HG02938 (cell line): ENCODE measurements around the gene EIF4A2.
A peak's percentile ranks its signal among the peaks of the same experiment; 100 is the strongest.
"Not testable (repeated sequence)": the region's sequence is repeated elsewhere in the genome, so short reads cannot be mapped to it uniquely, and the experiment has no call there.

Experiments used
- ATAC-seq: cut with Tn5 transposase; IDR thresholded peaks from one replicate; pipeline ENCODE4 v1.9.1; 2021; ENCODE audit warnings: mild to moderate bottlenecking, moderate library complexity; ENCODE audit not compliant: unreplicated experiment

EIF4A2 gene

DNA sequence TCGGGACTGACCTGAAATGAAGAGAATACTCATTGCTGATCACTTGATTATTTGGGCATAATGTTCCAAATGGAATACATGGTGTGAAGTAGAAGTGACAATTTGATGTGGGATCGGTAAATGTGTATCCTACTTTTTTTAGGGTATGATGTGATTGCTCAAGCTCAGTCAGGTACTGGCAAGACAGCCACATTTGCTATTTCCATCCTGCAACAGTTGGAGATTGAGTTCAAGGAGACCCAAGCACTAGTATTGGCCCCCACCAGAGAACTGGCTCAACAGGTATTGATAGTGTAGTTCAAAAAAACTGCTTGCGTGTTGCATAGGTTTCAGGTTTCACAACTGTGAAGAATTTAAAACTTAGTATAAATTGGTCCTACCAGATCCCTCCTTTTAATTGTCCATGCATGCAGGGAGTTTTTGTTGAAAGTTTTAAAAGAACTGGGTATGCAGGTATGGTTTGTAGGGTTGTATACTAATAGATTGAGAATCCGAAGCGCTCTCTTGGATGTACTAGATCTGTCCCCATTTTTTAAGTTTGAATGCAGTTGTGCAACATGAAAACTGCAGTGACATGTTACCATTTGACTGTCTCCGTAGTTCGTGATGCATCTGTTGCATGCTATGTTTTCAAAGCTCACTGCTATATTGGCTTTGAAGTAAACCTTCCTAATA, 1.6 kb downstream of the EIF4A2 start:
- ATAC-seq = no peak

- ATAC-seq = no peak
These were observed 2.2 kb downstream of the EIF4A2 start for GRCh38 chr3:186785495-186786018.

GRCh38 chr3:186786922-186787321, 3.5 kb downstream of the EIF4A2 start:
- no peak for ATAC-seq

DNA sequence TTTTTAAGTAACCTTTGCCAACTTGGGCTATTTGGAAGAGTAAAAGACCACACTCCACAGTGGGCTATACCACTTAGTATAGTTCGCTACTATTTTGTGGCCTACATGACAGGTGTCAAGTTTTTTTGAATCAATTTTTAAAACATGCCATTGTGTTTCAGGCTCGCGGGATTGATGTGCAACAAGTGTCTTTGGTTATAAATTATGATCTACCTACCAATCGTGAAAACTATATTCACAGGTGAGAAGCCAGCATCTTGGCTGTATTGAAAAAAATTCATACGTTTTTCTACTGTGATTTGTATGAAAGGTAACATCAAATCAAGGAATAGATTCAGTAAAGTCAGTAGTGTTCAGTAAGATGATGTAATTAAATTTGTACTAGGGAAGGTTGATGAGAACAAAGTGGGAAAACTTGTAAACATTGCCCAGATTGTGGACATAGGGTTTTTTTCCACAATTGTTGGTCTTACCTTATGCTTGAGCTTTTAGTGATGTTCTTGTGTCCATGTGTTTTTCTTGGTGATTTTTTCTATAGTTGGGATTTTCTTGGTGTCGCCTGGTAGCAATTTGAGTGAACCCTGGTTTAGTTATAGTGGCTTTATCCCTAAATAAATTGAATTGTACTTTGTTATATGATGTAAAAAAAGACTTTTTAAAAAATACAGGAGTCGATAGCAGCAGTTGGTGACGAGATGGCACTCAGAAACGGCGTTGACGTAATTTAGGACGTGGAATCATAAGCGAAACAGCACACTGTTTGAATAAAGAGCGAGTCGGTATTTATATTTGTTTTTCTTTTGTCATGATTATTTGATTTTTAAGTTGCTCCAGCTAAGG, 4.5 kb downstream of the EIF4A2 start:
- ATAC-seq = no peak

DNA sequence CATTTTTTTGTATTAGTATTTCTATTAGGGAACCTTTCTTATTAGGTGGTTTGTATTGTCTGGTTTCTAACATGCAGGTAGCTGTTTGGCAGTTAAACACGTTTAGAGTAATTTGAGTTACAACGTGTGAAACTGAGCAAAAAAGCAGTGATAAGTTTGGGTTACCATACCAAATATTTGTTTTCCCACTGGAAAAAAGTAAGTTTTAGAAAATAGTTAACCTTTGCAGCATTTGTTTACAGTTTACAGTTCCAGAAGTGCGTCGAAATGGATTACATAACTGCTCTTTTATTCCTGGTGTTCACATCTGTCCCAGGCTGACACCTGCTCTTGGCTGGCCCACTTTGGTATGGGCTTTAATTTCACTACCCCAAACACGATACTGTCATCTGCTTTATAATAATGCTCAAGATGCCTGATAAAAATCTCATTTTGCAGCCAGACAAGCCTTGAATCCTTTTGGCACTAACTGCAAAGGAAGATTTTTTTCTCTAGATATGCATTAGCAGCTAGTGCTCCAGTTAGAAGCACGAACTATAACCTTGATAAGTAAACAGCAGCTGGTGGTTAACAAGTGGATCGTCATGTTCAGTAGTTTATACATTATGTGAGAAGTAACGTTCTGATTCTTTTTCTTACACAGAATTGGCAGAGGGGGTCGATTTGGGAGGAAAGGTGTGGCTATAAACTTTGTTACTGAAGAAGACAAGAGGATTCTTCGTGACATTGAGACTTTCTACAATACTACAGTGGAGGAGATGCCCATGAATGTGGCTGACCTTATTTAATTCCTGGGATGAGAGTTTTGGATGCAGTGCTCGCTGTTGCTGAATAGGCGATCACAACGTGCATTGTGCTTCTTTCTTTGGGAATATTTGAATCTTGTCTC, 5.3 kb downstream of the EIF4A2 start:
- ATAC-seq = no peak

GRCh38 chr3:186789554-186790260, 6.3 kb downstream of the EIF4A2 start:
- no peak for ATAC-seq

GRCh38 chr3:186790261-186790981, 7.0 kb downstream of the EIF4A2 start:
- no peak for ATAC-seq

GRCh38 chr3:186798239-186798874, 15.0 kb downstream of the EIF4A2 start:
- ATAC-seq = no peak

DNA sequence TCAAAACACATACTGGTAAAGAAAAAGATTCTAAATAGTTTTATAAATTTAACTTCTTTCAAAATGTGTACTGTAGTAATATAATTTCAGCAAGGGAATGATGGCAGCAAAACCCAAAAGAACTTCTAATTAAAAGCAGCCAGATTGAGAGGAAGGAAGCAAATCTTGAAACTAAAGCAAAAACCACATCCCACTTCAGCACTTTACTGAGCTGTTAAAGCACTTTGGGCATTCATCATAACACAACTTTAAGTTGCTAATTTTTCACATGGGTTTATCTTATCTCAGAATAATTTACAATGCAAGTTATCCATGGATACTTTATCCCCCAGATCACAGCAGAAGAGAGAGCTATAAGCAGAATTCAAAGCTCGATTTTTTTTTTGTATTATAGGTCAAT, 16.9 kb downstream of the EIF4A2 start:
- ATAC-seq = no peak

DNA sequence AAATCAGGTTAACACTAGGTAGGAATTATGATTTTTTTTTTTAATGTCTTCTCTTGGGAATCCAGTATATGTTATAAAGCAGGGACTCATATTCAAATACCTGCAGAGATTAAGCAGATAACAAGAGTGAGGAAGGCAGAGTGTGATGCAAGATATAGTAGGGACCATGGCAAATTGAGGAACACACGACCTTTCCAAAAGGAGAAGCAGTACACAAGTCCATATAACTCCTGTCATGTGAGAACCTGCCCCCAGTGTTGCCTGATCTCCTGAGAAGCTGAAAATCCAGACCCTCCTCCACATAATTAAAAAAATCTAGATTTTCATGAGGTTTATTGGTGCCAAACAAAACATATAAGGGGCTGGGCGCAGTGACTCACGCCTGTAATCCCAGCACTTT, 19.3 kb downstream of the EIF4A2 start:
- no peak for ATAC-seq

- ATAC-seq = not testable (repeated sequence)
These were observed 20.1 kb downstream of the EIF4A2 start for GRCh38 chr3:186803447-186803846.

DNA sequence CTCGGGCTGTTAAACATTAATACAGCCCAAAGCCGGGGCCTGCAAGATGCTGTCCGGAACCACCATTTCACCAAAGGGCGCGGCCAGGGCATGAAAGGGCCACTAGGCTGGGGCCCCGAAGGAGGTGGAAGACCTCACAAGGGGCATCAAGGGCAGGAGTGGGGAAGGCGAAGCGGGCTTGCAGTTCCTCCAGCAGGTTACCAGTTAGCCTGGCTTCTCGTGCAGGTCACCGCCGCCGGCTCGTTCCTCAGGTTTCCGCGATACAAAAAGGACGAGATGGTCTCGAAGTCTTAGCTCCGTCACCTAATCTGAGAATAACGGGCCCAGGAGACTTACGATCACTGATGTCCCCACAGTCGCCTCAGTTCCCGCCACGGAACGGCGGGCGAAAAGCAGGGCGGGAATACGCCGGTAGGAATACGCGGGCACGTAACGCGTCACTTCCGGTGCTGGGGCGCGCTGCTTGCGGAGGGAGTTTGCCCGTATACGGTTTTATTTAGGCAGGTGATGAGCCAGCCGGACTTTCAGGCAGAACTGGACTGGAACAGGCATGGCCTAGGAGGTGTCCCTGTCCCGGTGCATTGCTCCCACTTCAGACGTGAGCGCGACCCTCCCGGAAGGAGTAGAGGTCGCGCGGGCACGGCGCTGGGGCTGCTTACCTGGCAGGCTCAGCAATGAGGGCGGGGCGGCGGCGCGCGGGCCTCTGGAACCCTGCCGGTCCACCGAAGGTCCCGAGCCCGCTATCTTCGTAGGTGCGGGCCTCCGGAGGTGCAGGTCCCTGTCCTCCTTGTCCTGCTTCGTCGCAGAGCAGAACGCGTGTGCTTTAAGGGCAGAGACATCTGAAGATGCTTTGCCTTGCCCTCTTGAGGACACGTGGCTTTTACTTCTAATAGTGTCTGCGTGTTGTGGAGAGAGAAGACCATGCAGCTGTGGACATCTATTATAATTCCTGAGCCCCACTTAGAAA, 23.0 kb downstream of the EIF4A2 start, which contains the start of gene RFC4:
RFC4 (minus strand) TSS at position 394 of the 967 bp plus-strand sequence. CDS start 1,769 bp downstream, outside the sequence.
- ATAC-seq = peak; percentile 88

DNA sequence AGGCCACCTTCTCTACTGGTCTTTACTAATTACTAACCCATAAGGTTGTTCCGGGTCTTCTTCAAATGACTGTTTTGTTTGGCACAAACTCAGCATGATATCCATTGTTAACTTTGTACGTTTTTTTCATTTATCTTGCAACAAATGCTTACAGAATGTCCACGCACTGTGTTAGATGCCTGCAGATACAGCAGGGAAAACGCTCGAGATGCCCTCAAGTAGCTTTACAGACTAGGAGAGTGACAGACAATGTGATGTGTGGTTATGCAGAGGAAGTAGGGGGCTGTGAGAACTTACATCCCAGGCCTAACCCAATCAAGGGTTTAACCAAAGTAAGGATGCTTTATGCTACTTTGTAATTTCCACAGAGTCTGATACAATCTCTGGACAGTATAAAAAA, 23.9 kb downstream of the EIF4A2 start:
- no peak for ATAC-seq

- ATAC-seq = no peak
These were observed 27.1 kb downstream of the EIF4A2 start for GRCh38 chr3:186810336-186810996.

GRCh38 chr3:186811313-186811712, 27.9 kb downstream of the EIF4A2 start:
- ATAC-seq = not testable (repeated sequence)

- ATAC-seq = no peak
These were observed 30.7 kb downstream of the EIF4A2 start for GRCh38 chr3:186814100-186814499.

DNA sequence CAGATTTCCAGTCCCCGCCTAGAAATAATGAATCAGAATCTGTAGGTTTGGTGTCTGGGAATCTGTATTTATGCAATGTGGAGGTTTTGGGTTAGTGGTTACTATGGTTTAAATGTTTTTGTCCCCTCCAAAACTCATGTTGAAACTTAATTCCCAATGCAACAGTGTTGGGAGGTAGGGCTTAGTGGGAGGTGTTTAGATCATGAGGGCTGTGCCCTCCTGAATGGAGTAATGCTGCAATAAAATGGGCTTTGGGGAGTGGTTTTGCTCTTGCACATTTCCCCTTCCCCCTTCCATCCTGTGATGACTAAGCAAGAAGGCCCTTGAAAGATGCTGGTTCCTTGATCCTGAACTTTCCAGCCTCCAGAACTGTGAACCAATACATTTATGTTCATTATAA, 32.1 kb downstream of the EIF4A2 start:
- ATAC-seq = no peak
